ENCODE data around the gene VOPP1. TPM values are rescaled to one million over a fixed set of nuclear protein-coding genes. Genes with fewer than 3 reads are reported as not detected.

Gene VOPP1
- total RNA-seq, 5 donors from 2014 or later (not counting 1 experiment from before 2014, with no cell fraction given) = 84.0 to 106 (median 94.8) TPM

DNA sequence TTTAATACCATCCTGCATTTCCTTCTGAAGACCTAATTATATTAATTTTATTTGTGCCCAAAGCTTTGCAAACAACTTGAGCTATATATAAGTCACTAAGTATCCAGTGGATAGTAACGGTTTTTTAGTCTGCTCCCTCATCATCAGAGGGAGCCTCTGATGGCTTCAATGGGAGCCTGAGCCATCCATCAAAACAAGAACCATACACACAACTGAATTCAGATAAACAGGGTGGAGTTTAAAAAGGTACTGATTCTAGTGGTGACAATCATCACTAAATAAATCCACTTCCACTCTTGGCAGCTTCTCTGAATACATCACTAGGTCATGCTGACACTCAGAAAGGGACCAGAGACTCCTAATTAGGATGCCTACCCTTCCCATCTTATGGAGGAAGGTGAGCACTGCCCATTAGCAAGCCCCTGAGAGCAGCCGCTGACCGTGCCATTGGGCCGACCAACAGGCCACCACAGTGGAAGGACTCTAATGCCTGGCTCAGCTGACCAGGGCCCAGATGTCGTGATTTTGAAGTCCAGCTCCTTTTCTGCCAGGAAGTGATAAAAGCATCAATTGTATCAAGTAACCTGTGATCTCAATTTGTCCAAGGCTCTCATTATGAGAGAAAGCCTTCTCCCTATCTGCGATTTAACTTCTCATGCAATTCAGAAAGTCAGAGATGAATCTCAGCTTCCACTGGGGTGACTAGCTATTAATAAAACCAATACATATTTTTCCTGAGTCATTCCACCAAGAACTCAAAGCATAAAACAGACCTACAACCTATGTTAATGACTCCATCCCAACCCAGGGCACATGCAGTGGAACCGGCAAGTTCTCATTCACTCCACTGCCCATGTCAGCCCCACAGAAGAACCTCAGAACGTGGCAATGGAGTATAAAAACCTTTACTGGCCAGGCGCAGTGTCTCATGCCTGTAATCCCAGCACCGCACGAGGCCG lies 13.1 kb downstream of the VOPP1 start:
- Histone ChIP-seq H3K9me3 (no peaks in the 10 kb centered on the region), H3K27ac (ENCODE audit: low read length) (no peak overlapping the region), H3K4me1 (ENCODE audit: control insufficient read depth in 1 of 2, extremely low read depth in 1 of 2, insufficient read depth in 2 of 2, low read length in 2 of 2) (peaks cover 0 to 60% of the 10 kb centered on the region in 2 experiments), H3K36me3 (ENCODE audit: control insufficient read depth in 2 of 2, extremely low read depth in 1 of 2, insufficient read depth in 1 of 2, low read length in 1 of 2) (peaks cover 13 to 21% of the 10 kb centered on the region in 2 donors), H3K4me3 (ENCODE audit: control insufficient read depth in 1 of 2, extremely low read depth in 1 of 2, low read length in 1 of 2) (no peak overlapping the region), H3K27me3 (replicated peaks in 1 of 2; ENCODE audit: control insufficient read depth in 2 of 2, extremely low read depth in 1 of 2, insufficient read depth in 2 of 2, low read length in 1 of 2) (no peaks in the 10 kb centered on the region)
- H3K27me3 Mint-ChIP-seq = no peaks in the 10 kb centered on the region
- H3K4me3 Mint-ChIP-seq = peak overlapping the region in 1 of 3 donors; percentile 40
- CTCF ChIA-PET = interaction anchor here (0.6 to 1.3 kb wide), 3 partner anchors 8 to 302 kb away, joined by 3 to 7 read pairs (median 4); no protein-coding TSS in a partner anchor
- H3K4me1 Mint-ChIP-seq = peaks cover 91 to 92% (median 92%) of the 10 kb centered on the region in 3 donors
- peak overlapping the region in 1 of 2 donors; percentile 50 for H3K27ac Mint-ChIP-seq
- 80% methylated on average over 11 of the region's 12 CpGs for WGBS (ENCODE audit: insufficient coverage)
- DNase-seq = no peak
- H3K36me3 Mint-ChIP-seq = peaks cover 32% of the 10 kb centered on the region
- POLR2A ChIA-PET = interaction anchor here (0.6 kb wide), 2 partner anchors 25 to 90 kb away, joined by 3 read pairs; no protein-coding TSS in a partner anchor
- no peaks in the 10 kb centered on the region for H3K9me3 Mint-ChIP-seq
- ATAC-seq (replicated peaks in 1 of 4) = no peak

DNA sequence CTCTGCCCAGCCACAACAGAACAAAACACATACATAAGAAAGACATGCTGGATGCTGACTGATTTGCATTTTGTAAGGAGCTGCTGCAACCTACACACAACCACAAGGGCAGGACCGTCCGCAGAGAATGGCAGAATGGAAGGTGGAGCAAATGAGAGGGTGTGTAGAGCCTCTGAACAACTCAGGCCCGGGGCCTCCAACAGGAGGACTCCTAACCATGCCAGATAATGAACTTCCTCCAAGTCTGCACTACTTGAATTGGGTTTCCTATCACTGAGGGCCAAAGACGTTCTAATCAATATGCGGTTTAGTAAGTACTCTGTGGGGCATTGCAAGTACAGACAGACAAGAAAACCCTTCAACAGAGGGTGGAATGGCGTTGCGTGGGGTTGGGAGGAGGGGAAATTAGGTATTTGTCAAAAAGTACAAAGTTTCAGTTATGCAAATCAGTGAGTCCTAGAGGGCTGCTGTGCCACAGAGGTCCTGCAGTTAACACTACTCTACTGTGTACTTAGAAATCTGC lies 14.6 kb downstream of the VOPP1 start:
- DNase-seq (no peak), ATAC-seq (replicated peaks in 1 of 4) (peak; percentile 32 to 51 (median 44))
- CTCF ChIA-PET = interaction anchor here in 1 of 2 donors (1.3 kb wide), 1 partner anchor 10 kb away, joined by 4 read pairs; no protein-coding TSS in a partner anchor
- Histone ChIP-seq H3K27ac (ENCODE audit: low read length) (no peak overlapping the region), H3K4me3 (ENCODE audit: control insufficient read depth in 1 of 2, extremely low read depth in 1 of 2, low read length in 1 of 2) (no peak overlapping the region), H3K9me3 (no peaks in the 10 kb centered on the region), H3K27me3 (replicated peaks in 1 of 2; ENCODE audit: control insufficient read depth in 2 of 2, extremely low read depth in 1 of 2, insufficient read depth in 2 of 2, low read length in 1 of 2) (no peaks in the 10 kb centered on the region), H3K4me1 (ENCODE audit: control insufficient read depth in 1 of 2, extremely low read depth in 1 of 2, insufficient read depth in 2 of 2, low read length in 2 of 2) (peaks cover 2 to 65% of the 10 kb centered on the region in 2 experiments), H3K36me3 (ENCODE audit: control insufficient read depth in 2 of 2, extremely low read depth in 1 of 2, insufficient read depth in 1 of 2, low read length in 1 of 2) (peaks cover 13 to 23% of the 10 kb centered on the region in 2 donors)
- no CpG with 5 or more reads among the region's 7 CpGs for WGBS (ENCODE audit: insufficient coverage)
- POLR2A ChIA-PET = no interaction called here
- no peaks in the 10 kb centered on the region for H3K27me3 Mint-ChIP-seq
- H3K36me3 Mint-ChIP-seq = peaks cover 36% of the 10 kb centered on the region
- H3K4me3 Mint-ChIP-seq = peak overlapping the region in 1 of 3 donors; percentile 43
- no peaks in the 10 kb centered on the region for H3K9me3 Mint-ChIP-seq
- peak overlapping the region; percentile 71 to 79 for H3K27ac Mint-ChIP-seq
- peaks cover 95 to 98% (median 97%) of the 10 kb centered on the region in 3 donors for H3K4me1 Mint-ChIP-seq

DNA sequence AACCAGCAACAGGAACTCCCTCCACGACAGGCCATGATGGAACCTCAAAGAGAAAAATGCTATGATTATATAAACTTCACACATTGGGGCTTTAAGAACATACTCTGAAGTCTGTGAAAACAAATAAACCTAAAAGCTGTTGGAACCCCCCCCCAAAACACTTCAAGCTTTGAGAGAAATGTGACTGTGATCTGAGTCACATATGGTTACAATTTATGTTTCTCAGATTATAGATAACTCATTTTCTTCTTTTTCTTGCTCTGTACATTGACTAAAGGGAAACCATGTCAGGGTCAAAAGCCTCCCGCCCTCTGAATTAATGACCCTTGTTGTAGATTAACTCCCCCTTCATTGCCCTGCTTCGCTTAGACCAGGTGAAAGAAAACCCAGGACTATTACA lies 15.8 kb downstream of the VOPP1 start:
- POLR2A ChIA-PET = no interaction called here
- CTCF ChIA-PET = no interaction called here
- no peak overlapping the region for H3K4me3 ChIP-seq (ENCODE audit: control insufficient read depth in 1 of 2, extremely low read depth in 1 of 2, low read length in 1 of 2)
- H3K27ac Mint-ChIP-seq = peak overlapping the region; percentile 6 to 68
- H3K4me1 ChIP-seq (ENCODE audit: control insufficient read depth in 1 of 2, extremely low read depth in 1 of 2, insufficient read depth in 2 of 2, low read length in 2 of 2) = peaks cover 4 to 71% of the 10 kb centered on the region in 2 experiments
- H3K9me3 ChIP-seq = no peaks in the 10 kb centered on the region
- DNase-seq = no peak
- H3K4me3 Mint-ChIP-seq = no peak overlapping the region
- ATAC-seq (replicated peaks in 1 of 4) = no peak
- no peak overlapping the region for H3K27ac ChIP-seq (ENCODE audit: low read length)
- 80% methylated on average over 1 of the region's 3 CpGs for WGBS (ENCODE audit: insufficient coverage)
- H3K36me3 Mint-ChIP-seq = peaks cover 32% of the 10 kb centered on the region
- no peaks in the 10 kb centered on the region for H3K9me3 Mint-ChIP-seq
- H3K4me1 Mint-ChIP-seq = peaks cover 95 to 98% (median 97%) of the 10 kb centered on the region in 3 donors
- peaks cover 13 to 20% of the 10 kb centered on the region in 2 donors for H3K36me3 ChIP-seq (ENCODE audit: control insufficient read depth in 2 of 2, extremely low read depth in 1 of 2, insufficient read depth in 1 of 2, low read length in 1 of 2)
- H3K27me3 Mint-ChIP-seq = no peaks in the 10 kb centered on the region
- H3K27me3 ChIP-seq (replicated peaks in 1 of 2; ENCODE audit: control insufficient read depth in 2 of 2, extremely low read depth in 1 of 2, insufficient read depth in 2 of 2, low read length in 1 of 2) = no peaks in the 10 kb centered on the region

DNA sequence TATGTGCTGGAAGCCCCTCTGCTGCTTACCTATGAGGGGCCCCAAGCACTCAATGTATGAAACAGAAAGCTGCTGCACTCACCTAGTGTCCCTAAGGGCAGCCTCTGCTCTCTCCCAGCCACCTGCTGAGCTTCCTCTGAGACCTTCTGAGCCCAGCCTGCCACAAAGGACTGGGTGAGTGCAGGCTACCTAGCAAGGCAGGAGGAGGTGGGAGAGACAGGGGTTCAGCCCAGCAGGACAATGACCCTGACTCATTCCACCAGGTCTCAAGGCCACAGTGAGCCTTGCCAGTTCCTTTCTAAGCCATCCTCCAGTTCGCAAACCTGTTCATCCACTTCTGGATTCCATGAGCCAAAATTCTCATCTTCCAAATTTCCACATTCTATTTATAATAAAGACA lies 16.3 kb downstream of the VOPP1 start:
- ChIA-PET CTCF (interaction anchor here in 1 of 2 donors (0.6 kb wide), 1 partner anchor 518 kb away, joined by 8 read pairs; no protein-coding TSS in a partner anchor), POLR2A (no interaction called here)
- H3K9me3 ChIP-seq = no peaks in the 10 kb centered on the region
- H3K4me1 ChIP-seq (ENCODE audit: control insufficient read depth in 1 of 2, extremely low read depth in 1 of 2, insufficient read depth in 2 of 2, low read length in 2 of 2) = peaks cover 4 to 71% of the 10 kb centered on the region in 2 experiments
- H3K36me3 Mint-ChIP-seq = peaks cover 29% of the 10 kb centered on the region
- peaks cover 17 to 20% of the 10 kb centered on the region in 2 donors for H3K36me3 ChIP-seq (ENCODE audit: control insufficient read depth in 2 of 2, extremely low read depth in 1 of 2, insufficient read depth in 1 of 2, low read length in 1 of 2)
- H3K27ac Mint-ChIP-seq = peak overlapping the region in 1 of 2 donors; percentile 68
- DNase-seq = no peak
- no peak overlapping the region for H3K27ac ChIP-seq (ENCODE audit: low read length)
- no peak for ATAC-seq (replicated peaks in 1 of 4)
- H3K4me3 Mint-ChIP-seq = no peak overlapping the region
- WGBS (ENCODE audit: insufficient coverage) = no CpG with 5 or more reads among the region's 1 CpG
- peaks cover 96 to 98% (median 96%) of the 10 kb centered on the region in 3 donors for H3K4me1 Mint-ChIP-seq
- H3K27me3 Mint-ChIP-seq = no peaks in the 10 kb centered on the region
- no peaks in the 10 kb centered on the region for H3K27me3 ChIP-seq (replicated peaks in 1 of 2; ENCODE audit: control insufficient read depth in 2 of 2, extremely low read depth in 1 of 2, insufficient read depth in 2 of 2, low read length in 1 of 2)
- H3K4me3 ChIP-seq (ENCODE audit: control insufficient read depth in 1 of 2, extremely low read depth in 1 of 2, low read length in 1 of 2) = no peak overlapping the region
- no peaks in the 10 kb centered on the region for H3K9me3 Mint-ChIP-seq

DNA sequence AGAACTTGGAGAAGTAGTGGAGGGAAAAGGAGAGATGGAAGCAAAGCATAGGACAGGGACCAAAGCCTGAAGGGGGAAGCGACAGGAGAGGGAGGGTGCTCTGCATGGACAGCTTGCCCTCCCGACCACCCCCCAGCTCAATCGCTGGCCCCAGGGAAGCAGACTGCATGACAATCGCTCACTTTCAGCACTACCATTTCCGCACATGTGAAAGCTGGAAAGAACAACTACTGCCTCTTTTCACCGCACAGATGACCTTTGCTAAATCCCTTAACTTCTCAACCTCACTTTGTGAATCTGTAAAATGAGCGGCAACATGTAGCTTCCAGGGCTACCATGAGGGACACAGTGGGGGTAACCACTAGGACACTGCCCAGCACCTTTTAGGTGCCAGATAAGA lies 17.1 kb downstream of the VOPP1 start:
- no peaks in the 10 kb centered on the region for H3K9me3 Mint-ChIP-seq
- Histone ChIP-seq H3K36me3 (ENCODE audit: control insufficient read depth in 2 of 2, extremely low read depth in 1 of 2, insufficient read depth in 1 of 2, low read length in 1 of 2) (peaks cover 17 to 20% of the 10 kb centered on the region in 2 donors), H3K4me3 (ENCODE audit: control insufficient read depth in 1 of 2, extremely low read depth in 1 of 2, low read length in 1 of 2) (no peak overlapping the region), H3K9me3 (no peaks in the 10 kb centered on the region), H3K4me1 (ENCODE audit: control insufficient read depth in 1 of 2, extremely low read depth in 1 of 2, insufficient read depth in 2 of 2, low read length in 2 of 2) (peaks cover 4 to 70% of the 10 kb centered on the region in 2 experiments), H3K27me3 (replicated peaks in 1 of 2; ENCODE audit: control insufficient read depth in 2 of 2, extremely low read depth in 1 of 2, insufficient read depth in 2 of 2, low read length in 1 of 2) (no peaks in the 10 kb centered on the region), H3K27ac (ENCODE audit: low read length) (no peak overlapping the region)
- peak overlapping the region; percentile 7 to 68 for H3K27ac Mint-ChIP-seq
- ChIA-PET POLR2A (no interaction called here), CTCF (no interaction called here)
- H3K4me3 Mint-ChIP-seq = no peak overlapping the region
- WGBS (ENCODE audit: insufficient coverage) = 94% methylated on average over 7 of the region's 7 CpGs
- ATAC-seq (replicated peaks in 1 of 4) (no peak), DNase-seq (no peak)
- H3K36me3 Mint-ChIP-seq = peaks cover 23% of the 10 kb centered on the region
- H3K4me1 Mint-ChIP-seq = peaks cover 96 to 97% (median 96%) of the 10 kb centered on the region in 3 donors
- no peaks in the 10 kb centered on the region for H3K27me3 Mint-ChIP-seq

DNA sequence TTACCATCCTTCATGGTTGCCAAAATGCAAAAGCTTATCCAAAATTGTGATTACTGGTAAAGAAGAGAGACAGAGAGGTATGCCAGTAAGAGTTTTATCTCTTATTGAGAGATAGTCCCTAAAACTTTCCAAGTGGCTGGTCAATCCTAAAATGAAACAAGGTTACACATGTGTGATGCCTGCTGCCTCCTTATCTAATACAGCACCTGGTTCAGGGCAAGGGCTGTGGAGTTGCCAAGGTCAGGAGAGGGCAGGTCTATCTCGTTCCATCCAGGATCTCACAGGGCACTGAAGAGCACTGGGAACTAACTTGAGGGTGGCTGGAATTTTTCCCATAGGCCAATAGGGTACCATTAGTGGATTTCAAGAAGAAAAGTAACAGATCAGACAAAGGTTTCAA lies 18.3 kb downstream of the VOPP1 start:
- CTCF ChIA-PET = interaction anchor here in 1 of 2 donors (0.8 kb wide), 1 partner anchor 20 kb away, joined by 4 read pairs; no protein-coding TSS in a partner anchor
- H3K4me1 ChIP-seq (ENCODE audit: control insufficient read depth in 1 of 2, extremely low read depth in 1 of 2, insufficient read depth in 2 of 2, low read length in 2 of 2) = peaks cover 4 to 72% of the 10 kb centered on the region in 2 experiments
- WGBS (ENCODE audit: insufficient coverage) = no CpG with 5 or more reads among the region's 1 CpG

More for the DNA sequence above, 18.3 kb downstream of the VOPP1 start:
- no peaks in the 10 kb centered on the region for H3K9me3 ChIP-seq
- no peaks in the 10 kb centered on the region for H3K27me3 ChIP-seq (replicated peaks in 1 of 2; ENCODE audit: control insufficient read depth in 2 of 2, extremely low read depth in 1 of 2, insufficient read depth in 2 of 2, low read length in 1 of 2)
- H3K27me3 Mint-ChIP-seq = no peaks in the 10 kb centered on the region
- POLR2A ChIA-PET = interaction anchor here in 1 of 2 donors (0.7 kb wide), 1 partner anchor 21 kb away, joined by 3 read pairs; no protein-coding TSS in a partner anchor
- H3K27ac Mint-ChIP-seq = peak overlapping the region; percentile 47 to 68
- H3K4me3 Mint-ChIP-seq = peak overlapping the region in 1 of 3 donors; percentile 34
- DNase-seq = no peak
- peaks cover 23% of the 10 kb centered on the region for H3K36me3 Mint-ChIP-seq
- peaks cover 17 to 20% of the 10 kb centered on the region in 2 donors for H3K36me3 ChIP-seq (ENCODE audit: control insufficient read depth in 2 of 2, extremely low read depth in 1 of 2, insufficient read depth in 1 of 2, low read length in 1 of 2)
- ATAC-seq (replicated peaks in 1 of 4) = no peak
- no peak overlapping the region for H3K4me3 ChIP-seq (ENCODE audit: control insufficient read depth in 1 of 2, extremely low read depth in 1 of 2, low read length in 1 of 2)
- H3K4me1 Mint-ChIP-seq = peaks cover 96 to 97% (median 96%) of the 10 kb centered on the region in 3 donors
- H3K9me3 Mint-ChIP-seq = no peaks in the 10 kb centered on the region
- no peak overlapping the region for H3K27ac ChIP-seq (ENCODE audit: low read length)
